ENCODE results near the gene UGT1A10. TPM values are rescaled to one million over a fixed set of nuclear protein-coding genes. Genes with fewer than 3 reads are reported as not detected.

The UGT1A10 gene
- total RNA-seq, 1 experiment from 2014 or later = not detected

DNA sequence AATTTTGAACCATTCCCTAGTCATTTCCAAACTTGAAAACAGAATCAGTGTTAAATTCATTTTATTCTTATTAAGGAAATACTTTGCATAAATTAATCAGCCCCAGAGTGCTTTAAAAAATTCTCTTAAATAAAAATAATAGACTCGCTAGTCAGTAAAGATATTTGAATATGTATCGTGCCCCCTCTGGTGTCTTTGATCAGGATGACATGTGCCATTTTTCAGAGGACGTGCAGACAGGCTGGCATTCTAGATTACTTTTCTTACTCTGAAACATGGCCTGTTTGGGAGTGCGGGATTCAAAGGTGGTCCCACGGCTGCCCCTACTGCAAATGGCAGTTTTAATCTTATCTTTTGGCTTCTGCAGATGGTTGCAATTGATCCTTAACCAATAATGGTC lies 136.3 kb downstream of the UGT1A10 start:
- Histone ChIP-seq H3K4me3 (ENCODE audit: low read depth, low read length, poor library complexity, severe bottlenecking) (no peak overlapping the region), H3K4me1 (ENCODE audit: insufficient read depth, low read length, poor library complexity, severe bottlenecking) (no peaks in the 10 kb centered on the region), H3K27ac (ENCODE audit: low read depth, low read length, poor library complexity, severe bottlenecking) (no peak overlapping the region), H3K36me3 (ENCODE audit: insufficient read depth, low read length, poor library complexity, severe bottlenecking) (no peaks in the 10 kb centered on the region), H3K27me3 (replicated peaks; ENCODE audit: insufficient read depth, low read depth, low read length, poor library complexity) (no peaks in the 10 kb centered on the region), H3K9me3 (ENCODE audit: low read depth, low read length, poor library complexity, severe bottlenecking) (no peaks in the 10 kb centered on the region)
- POLR2A ChIA-PET (ENCODE audit: low non-redundant PET) = no interaction called here
- intact Hi-C loops (cut with micrococcal nuclease; ENCODE audit: unreplicated experiment) = no loop called here
- no peak for DNase-seq (ENCODE audit: low spot score)
- CTCF ChIA-PET = no interaction called here
- TF ChIP-seq, protein P1, sequence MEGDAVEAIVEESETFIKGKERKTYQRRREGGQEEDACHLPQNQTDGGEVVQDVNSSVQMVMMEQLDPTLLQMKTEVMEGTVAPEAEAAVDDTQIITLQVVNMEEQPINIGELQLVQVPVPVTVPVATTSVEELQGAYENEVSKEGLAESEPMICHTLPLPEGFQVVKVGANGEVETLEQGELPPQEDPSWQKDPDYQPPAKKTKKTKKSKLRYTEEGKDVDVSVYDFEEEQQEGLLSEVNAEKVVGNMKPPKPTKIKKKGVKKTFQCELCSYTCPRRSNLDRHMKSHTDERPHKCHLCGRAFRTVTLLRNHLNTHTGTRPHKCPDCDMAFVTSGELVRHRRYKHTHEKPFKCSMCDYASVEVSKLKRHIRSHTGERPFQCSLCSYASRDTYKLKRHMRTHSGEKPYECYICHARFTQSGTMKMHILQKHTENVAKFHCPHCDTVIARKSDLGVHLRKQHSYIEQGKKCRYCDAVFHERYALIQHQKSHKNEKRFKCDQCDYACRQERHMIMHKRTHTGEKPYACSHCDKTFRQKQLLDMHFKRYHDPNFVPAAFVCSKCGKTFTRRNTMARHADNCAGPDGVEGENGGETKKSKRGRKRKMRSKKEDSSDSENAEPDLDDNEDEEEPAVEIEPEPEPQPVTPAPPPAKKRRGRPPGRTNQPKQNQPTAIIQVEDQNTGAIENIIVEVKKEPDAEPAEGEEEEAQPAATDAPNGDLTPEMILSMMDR (conservative IDR thresholded peaks at IDR 0.05; ENCODE audit: low read depth, low read length) = no peak
- BruUV-seq (replicated peaks) = no TSS peak

DNA sequence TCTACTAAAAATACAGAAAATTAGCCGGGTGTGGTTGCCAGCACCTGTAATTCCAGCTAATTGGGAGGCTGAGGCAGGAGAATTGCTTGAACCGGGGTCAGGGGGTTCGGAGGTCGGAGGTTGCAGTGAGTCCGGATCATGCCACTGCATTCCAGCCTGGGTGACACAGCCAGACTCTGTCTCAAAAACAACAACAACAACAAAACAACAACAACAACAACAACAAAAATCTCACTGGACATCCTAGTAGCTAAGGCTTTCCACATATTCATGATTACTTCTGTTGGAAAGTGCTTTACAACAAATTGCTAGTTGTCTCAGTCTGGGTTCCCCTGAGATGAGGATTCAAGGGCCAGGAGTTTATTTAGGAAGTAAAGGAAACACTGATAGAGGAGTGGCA lies 137.6 kb downstream of the UGT1A10 start:
- DNase-seq (ENCODE audit: low spot score) = no peak
- Histone ChIP-seq H3K4me1 (ENCODE audit: insufficient read depth, low read length, poor library complexity, severe bottlenecking) (no peaks in the 10 kb centered on the region), H3K4me3 (ENCODE audit: low read depth, low read length, poor library complexity, severe bottlenecking) (no peak overlapping the region), H3K36me3 (ENCODE audit: insufficient read depth, low read length, poor library complexity, severe bottlenecking) (no peaks in the 10 kb centered on the region), H3K27me3 (replicated peaks; ENCODE audit: insufficient read depth, low read depth, low read length, poor library complexity) (no peaks in the 10 kb centered on the region), H3K9me3 (ENCODE audit: low read depth, low read length, poor library complexity, severe bottlenecking) (no peaks in the 10 kb centered on the region), H3K27ac (ENCODE audit: low read depth, low read length, poor library complexity, severe bottlenecking) (no peak overlapping the region)
- no TSS peak for BruUV-seq (replicated peaks)
- intact Hi-C loops (cut with micrococcal nuclease; ENCODE audit: unreplicated experiment) = no loop called here
- ChIA-PET POLR2A (ENCODE audit: low non-redundant PET) (no interaction called here), CTCF (no interaction called here)
- no peak for TF ChIP-seq EZH2 (IDR thresholded peaks at IDR 0.05; ENCODE audit: borderline replicate concordance, low read depth, low read length, poor library complexity, severe bottlenecking)
- TF ChIP-seq, protein P1 (conservative IDR thresholded peaks at IDR 0.05; ENCODE audit: low read depth, low read length) = no peak

DNA sequence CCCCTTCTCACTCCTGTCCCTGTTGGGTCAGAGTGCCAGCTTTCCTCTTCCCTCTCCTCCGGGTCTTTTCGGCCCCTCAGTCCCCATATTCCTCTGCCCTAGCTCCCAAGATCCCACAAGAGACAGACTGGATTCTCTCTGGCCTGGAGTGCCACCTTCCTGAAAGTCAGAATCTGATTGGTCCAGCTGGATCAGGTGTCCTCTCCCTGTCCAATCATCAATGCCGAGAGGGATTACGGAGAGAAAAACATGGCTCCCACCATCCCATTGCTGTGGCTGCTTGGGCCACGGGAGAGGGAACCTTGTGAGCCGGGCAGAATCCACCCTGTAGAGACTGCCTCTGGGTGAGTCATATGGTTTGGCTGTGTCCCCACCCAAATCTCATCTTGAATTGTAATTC lies 139.2 kb downstream of the UGT1A10 start:
- TF ChIP-seq EZH2 (IDR thresholded peaks at IDR 0.05; ENCODE audit: borderline replicate concordance, low read depth, low read length, poor library complexity, severe bottlenecking) = no peak
- TF ChIP-seq, protein P1 (conservative IDR thresholded peaks at IDR 0.05; ENCODE audit: low read depth, low read length) = no peak
- BruUV-seq (replicated peaks) = no TSS peak
- Histone ChIP-seq H3K27ac (ENCODE audit: low read depth, low read length, poor library complexity, severe bottlenecking) (no peak overlapping the region), H3K4me3 (ENCODE audit: low read depth, low read length, poor library complexity, severe bottlenecking) (no peak overlapping the region), H3K27me3 (replicated peaks; ENCODE audit: insufficient read depth, low read depth, low read length, poor library complexity) (no peaks in the 10 kb centered on the region), H3K9me3 (ENCODE audit: low read depth, low read length, poor library complexity, severe bottlenecking) (no peaks in the 10 kb centered on the region), H3K36me3 (ENCODE audit: insufficient read depth, low read length, poor library complexity, severe bottlenecking) (no peaks in the 10 kb centered on the region), H3K4me1 (ENCODE audit: insufficient read depth, low read length, poor library complexity, severe bottlenecking) (no peaks in the 10 kb centered on the region)
- ChIA-PET POLR2A (ENCODE audit: low non-redundant PET) (no interaction called here), CTCF (no interaction called here)
- DNase-seq (ENCODE audit: low spot score) = no peak
- intact Hi-C loops (cut with micrococcal nuclease; ENCODE audit: unreplicated experiment) = no loop called here
